Measurements from ENCODE around the gene SLC51A. TPM values are rescaled to one million over a fixed set of nuclear protein-coding genes. Genes with fewer than 3 reads are reported as not detected.

The SLC51A gene
- total and polyA plus RNA-seq, 9 of the 15 experiments (the other 6 are each of a cell fraction or from before 2014, with no cell fraction given), result 0.35 to 0.38 TPM; not detected in 7

- 42% methylated on average over 18 of the region's 19 CpGs for WGBS (ENCODE audit: insufficient coverage, low coverage, missing lambda C conversion rate)
- Histone ChIP-seq H4K20me1 (replicated peaks; ENCODE audit: control insufficient read depth, insufficient read depth, low read length) (no peaks in the 10 kb centered on the region), H3K9me1 (ENCODE audit: control insufficient read depth, insufficient read depth, low read length) (no peaks in the 10 kb centered on the region), H3K9me3 (replicated peaks; ENCODE audit: control insufficient read depth, insufficient read depth, low read depth, low read length) (no peaks in the 10 kb centered on the region), H3K4me2 (ENCODE audit: insufficient read depth, low read length) (peak overlapping the region; percentile 28; the same call in 1 of the 2 replicates), H3K9ac (ENCODE audit: insufficient read depth in 1 of 2, low read depth in 2 of 2, low read length in 2 of 2) (peak overlapping the region in 1 of 2 experiments; percentile 62; a peak in 2 of 4 replicates), H3K4me1 (replicated peaks in 1 of 2; ENCODE audit: control insufficient read depth in 2 of 2, insufficient read depth in 2 of 2, low read length in 2 of 2) (peaks cover 5 to 31% of the 10 kb centered on the region in 2 experiments; a peak in 4 of 5 replicates), H3K27ac (ENCODE audit: extremely low read depth, low read depth, low read length) (no peak overlapping the region), H2AFZ (ENCODE audit: low read depth, low read length) (0 out of 2 replicates have a peak overlapping the region, but pooled peaks have one; percentile 47), H3K36me3 (ENCODE audit: control insufficient read depth, insufficient read depth, low read length) (no peaks in the 10 kb centered on the region), H3K27me3 (ENCODE audit: control insufficient read depth in 2 of 2, insufficient read depth in 2 of 2, low read length in 2 of 2) (no peaks in the 10 kb centered on the region), H3K79me2 (ENCODE audit: control insufficient read depth, insufficient read depth, low read length) (no peaks in the 10 kb centered on the region), H3K4me3 (no peak overlapping the region)
- intact Hi-C loops (cut with micrococcal nuclease) (no loop called here), in situ Hi-C loops (cut with MboI) (loop anchor here (25.0 kb wide), 1 partner anchor 507 kb away; the partner anchor contains the start of gene MUC20)
- TF ChIP-seq NR4A1 (CRISPR knock-in tag; IDR thresholded peaks at IDR 0.05), result no peak
- no peak for TF ChIP-seq NR4A1 (tag; IDR thresholded peaks at IDR 0.05)
- peak; percentile 77 for TF ChIP-seq RFX1 (IDR thresholded peaks at IDR 0.05)
- 0 out of 2 replicates have a peak, but pooled peaks have one; percentile 20 for TF ChIP-seq EGR1 (conservative IDR thresholded peaks at IDR 0.05)
- CTCF ChIA-PET (ENCODE audit: low intra/inter-chr PET ratio), result no interaction called here
- DNase-seq (ENCODE audit: extremely low read depth in 1 of 4, low spot score in 3 of 4) (no peak), FAIRE-seq (peak; percentile 60), ATAC-seq (peak; percentile 42)
- POLR2A ChIA-PET, result no interaction called here
- no TSS peak for BruUV-seq (replicated peaks)
These were observed 3.0 kb downstream of the SLC51A start for GRCh38 chr3:196219194-196219969.

DNA sequence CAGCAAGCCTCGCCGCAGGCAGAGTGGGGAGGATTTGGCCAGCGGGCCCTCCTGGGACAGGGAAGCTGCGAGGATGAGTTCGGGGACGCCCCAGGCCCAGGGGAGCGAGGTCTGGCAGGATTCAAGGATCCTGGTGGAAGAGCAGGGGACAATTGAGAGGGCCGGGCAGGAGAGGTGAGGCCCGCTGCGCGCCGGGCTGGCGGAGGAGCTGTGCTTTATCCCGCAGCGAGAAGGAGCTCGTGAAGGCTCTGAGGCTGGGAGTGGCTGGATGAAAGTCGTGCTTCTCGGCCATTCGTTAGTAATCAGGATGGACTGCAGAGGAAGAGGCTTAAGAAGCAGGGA lies 3.6 kb downstream of the SLC51A start:
- H3K27me3 ChIP-seq (ENCODE audit: control insufficient read depth in 2 of 2, insufficient read depth in 2 of 2, low read length in 2 of 2), result no peaks in the 10 kb centered on the region
- H3K4me3 ChIP-seq, result no peak overlapping the region
- ATAC-seq (no peak), FAIRE-seq (no peak), DNase-seq (ENCODE audit: extremely low read depth in 1 of 4, low spot score in 3 of 4) (no peak)
- no peaks in the 10 kb centered on the region for H4K20me1 ChIP-seq (replicated peaks; ENCODE audit: control insufficient read depth, insufficient read depth, low read length)
- in situ Hi-C loops (cut with MboI) (loop anchor here (25.0 kb wide), 1 partner anchor 508 kb away; the partner anchor contains the start of gene MUC20), intact Hi-C loops (cut with micrococcal nuclease) (no loop called here)
- H3K36me3 ChIP-seq (ENCODE audit: control insufficient read depth, insufficient read depth, low read length), result no peaks in the 10 kb centered on the region
- no peaks in the 10 kb centered on the region for H3K9me1 ChIP-seq (ENCODE audit: control insufficient read depth, insufficient read depth, low read length)
- peak overlapping the region in 1 of 2 experiments; percentile 62; a peak in 1 of 4 replicates for H3K9ac ChIP-seq (ENCODE audit: insufficient read depth in 1 of 2, low read depth in 2 of 2, low read length in 2 of 2)
- H3K27ac ChIP-seq (ENCODE audit: extremely low read depth, low read depth, low read length), result no peak overlapping the region
- 0 out of 2 replicates have a peak overlapping the region, but pooled peaks have one; percentile 40 for H2AFZ ChIP-seq (ENCODE audit: low read depth, low read length)
- ChIA-PET POLR2A (no interaction called here), CTCF (ENCODE audit: low intra/inter-chr PET ratio) (no interaction called here)
- no TSS peak for BruUV-seq (replicated peaks)
- peaks cover 6 to 27% of the 10 kb centered on the region in 2 experiments; a peak in 4 of 5 replicates for H3K4me1 ChIP-seq (replicated peaks in 1 of 2; ENCODE audit: control insufficient read depth in 2 of 2, insufficient read depth in 2 of 2, low read length in 2 of 2)
- WGBS (ENCODE audit: insufficient coverage, low coverage, missing lambda C conversion rate), result 78% methylated on average over 19 of the region's 19 CpGs
- H3K9me3 ChIP-seq (replicated peaks; ENCODE audit: control insufficient read depth, insufficient read depth, low read depth, low read length), result no peaks in the 10 kb centered on the region
- H3K79me2 ChIP-seq (ENCODE audit: control insufficient read depth, insufficient read depth, low read length), result no peaks in the 10 kb centered on the region
- no peak overlapping the region for H3K4me2 ChIP-seq (ENCODE audit: insufficient read depth, low read length)
- TF ChIP-seq ILK (tag; IDR thresholded peaks at IDR 0.05; ENCODE audit: borderline replicate concordance, low read depth) (no peak), EP400 (IDR thresholded peaks at IDR 0.05) (no peak), BDP1 (IDR thresholded peaks at IDR 0.05; ENCODE audit: insufficient read depth, insufficient read length) (no peak), USF1 (CRISPR knock-in tag; IDR thresholded peaks at IDR 0.05) (no peak), JUNB (CRISPR knock-in tag; conservative IDR thresholded peaks at IDR 0.05) (no peak), GTF2F1 (IDR thresholded peaks at IDR 0.05; ENCODE audit: low read depth, low read length) (no peak), MTF1 (CRISPR knock-in tag; IDR thresholded peaks at IDR 0.05; ENCODE audit: borderline replicate concordance) (no peak), MAFG (tag; conservative IDR thresholded peaks at IDR 0.05) (no peak), ZNF197 (CRISPR knock-in tag; IDR thresholded peaks at IDR 0.05; ENCODE audit: low read depth) (no peak), RFX1 (IDR thresholded peaks at IDR 0.05) (no peak)
- TF ChIP-seq, protein P1, sequence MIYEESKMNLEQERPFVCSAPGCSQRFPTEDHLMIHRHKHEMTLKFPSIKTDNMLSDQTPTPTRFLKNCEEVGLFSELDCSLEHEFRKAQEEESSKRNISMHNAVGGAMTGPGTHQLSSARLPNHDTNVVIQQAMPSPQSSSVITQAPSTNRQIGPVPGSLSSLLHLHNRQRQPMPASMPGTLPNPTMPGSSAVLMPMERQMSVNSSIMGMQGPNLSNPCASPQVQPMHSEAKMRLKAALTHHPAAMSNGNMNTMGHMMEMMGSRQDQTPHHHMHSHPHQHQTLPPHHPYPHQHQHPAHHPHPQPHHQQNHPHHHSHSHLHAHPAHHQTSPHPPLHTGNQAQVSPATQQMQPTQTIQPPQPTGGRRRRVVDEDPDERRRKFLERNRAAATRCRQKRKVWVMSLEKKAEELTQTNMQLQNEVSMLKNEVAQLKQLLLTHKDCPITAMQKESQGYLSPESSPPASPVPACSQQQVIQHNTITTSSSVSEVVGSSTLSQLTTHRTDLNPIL (CRISPR knock-in tag; IDR thresholded peaks at IDR 0.05), result no peak

Data from K562 (cell line).